Measurements from ENCODE around the gene FLNB. TPM values are rescaled to one million over a fixed set of nuclear protein-coding genes. Genes with fewer than 3 reads are reported as not detected.

The FLNB gene, protein sequence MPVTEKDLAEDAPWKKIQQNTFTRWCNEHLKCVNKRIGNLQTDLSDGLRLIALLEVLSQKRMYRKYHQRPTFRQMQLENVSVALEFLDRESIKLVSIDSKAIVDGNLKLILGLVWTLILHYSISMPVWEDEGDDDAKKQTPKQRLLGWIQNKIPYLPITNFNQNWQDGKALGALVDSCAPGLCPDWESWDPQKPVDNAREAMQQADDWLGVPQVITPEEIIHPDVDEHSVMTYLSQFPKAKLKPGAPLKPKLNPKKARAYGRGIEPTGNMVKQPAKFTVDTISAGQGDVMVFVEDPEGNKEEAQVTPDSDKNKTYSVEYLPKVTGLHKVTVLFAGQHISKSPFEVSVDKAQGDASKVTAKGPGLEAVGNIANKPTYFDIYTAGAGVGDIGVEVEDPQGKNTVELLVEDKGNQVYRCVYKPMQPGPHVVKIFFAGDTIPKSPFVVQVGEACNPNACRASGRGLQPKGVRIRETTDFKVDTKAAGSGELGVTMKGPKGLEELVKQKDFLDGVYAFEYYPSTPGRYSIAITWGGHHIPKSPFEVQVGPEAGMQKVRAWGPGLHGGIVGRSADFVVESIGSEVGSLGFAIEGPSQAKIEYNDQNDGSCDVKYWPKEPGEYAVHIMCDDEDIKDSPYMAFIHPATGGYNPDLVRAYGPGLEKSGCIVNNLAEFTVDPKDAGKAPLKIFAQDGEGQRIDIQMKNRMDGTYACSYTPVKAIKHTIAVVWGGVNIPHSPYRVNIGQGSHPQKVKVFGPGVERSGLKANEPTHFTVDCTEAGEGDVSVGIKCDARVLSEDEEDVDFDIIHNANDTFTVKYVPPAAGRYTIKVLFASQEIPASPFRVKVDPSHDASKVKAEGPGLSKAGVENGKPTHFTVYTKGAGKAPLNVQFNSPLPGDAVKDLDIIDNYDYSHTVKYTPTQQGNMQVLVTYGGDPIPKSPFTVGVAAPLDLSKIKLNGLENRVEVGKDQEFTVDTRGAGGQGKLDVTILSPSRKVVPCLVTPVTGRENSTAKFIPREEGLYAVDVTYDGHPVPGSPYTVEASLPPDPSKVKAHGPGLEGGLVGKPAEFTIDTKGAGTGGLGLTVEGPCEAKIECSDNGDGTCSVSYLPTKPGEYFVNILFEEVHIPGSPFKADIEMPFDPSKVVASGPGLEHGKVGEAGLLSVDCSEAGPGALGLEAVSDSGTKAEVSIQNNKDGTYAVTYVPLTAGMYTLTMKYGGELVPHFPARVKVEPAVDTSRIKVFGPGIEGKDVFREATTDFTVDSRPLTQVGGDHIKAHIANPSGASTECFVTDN (N-terminal part only)
- total RNA-seq = 676 and 796 TPM in 2 replicates

DNA sequence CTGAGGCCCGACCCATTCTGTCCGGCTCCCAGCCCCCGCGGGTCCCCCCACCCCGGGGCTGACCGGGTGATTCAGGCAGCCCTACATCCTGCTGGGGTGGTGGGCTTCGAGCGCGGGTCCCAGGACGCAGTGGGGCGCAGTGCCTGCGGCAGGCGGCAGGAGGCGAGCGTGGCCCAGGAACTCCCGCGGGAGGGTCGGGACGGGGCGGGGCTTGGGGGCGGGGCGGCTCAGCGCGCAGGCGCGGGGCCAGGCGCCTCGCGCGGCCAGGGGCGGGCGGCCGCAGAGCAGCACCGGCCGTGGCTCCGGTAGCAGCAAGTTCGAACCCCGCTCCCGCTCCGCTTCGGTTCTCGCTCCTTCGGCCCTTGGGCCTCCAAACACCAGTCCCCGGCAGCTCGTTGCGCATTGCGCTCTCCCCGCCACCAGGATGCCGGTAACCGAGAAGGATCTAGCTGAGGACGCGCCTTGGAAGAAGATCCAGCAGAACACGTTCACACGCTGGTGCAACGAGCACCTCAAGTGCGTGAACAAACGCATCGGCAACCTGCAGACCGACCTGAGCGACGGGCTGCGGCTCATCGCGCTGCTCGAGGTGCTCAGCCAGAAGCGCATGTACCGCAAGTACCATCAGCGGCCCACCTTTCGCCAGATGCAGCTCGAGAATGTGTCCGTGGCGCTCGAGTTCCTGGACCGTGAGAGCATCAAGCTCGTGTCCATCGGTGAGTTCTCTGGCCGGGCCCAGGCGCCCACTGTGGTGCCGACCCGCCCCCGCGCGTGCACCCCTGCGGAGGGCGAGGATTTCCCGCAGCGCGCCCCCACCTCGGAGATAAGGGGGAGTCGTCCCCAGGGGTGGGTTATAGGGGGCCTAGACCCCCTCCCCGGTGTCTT lies at the start of gene FLNB:
Gene FLNB (plus strand): TSS at position 282 of the 885 bp plus-strand sequence. CDS start 143 bp downstream, at position 425.
- DNase-seq = peak; percentile 85

DNA sequence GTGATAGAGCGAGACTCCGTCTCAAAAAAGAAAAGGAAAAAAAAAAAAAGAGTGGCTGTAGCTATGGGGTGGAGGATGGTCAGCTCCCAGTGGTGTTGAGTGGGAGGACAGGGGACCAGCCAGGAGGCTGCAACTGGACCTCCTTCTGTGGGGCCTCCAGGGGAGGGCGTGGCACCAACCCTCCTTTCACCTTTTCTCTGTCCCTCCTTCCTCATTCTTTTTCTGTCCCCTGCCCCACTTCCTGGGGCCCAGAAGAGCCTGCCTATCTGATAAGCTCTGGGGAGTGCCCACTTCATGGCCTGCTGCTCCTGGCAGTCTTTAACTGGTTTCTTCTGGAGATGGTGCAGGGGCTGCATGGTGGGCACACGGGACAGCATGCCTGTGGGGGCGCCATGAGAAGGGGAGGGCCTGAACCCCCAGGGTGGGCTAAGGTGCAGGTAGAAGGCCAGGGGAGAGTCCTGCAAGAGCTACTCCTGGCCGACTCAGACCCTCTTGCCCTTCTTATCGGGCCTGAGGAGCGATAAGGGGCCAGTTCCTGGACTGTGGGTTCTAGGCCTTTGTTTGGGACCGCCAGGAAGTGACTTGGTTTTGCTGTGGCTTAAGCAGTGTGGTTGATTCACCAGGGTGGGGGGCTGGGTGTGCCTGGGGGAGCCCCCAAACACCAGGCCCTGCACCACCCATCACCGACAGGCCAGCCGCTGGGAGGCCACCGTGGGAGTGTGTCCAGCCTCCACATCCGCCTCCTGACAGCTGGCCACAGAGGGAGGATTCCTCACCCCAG lies 49.4 kb upstream of the FLNB start:
- peak; percentile 63 for DNase-seq

DNA sequence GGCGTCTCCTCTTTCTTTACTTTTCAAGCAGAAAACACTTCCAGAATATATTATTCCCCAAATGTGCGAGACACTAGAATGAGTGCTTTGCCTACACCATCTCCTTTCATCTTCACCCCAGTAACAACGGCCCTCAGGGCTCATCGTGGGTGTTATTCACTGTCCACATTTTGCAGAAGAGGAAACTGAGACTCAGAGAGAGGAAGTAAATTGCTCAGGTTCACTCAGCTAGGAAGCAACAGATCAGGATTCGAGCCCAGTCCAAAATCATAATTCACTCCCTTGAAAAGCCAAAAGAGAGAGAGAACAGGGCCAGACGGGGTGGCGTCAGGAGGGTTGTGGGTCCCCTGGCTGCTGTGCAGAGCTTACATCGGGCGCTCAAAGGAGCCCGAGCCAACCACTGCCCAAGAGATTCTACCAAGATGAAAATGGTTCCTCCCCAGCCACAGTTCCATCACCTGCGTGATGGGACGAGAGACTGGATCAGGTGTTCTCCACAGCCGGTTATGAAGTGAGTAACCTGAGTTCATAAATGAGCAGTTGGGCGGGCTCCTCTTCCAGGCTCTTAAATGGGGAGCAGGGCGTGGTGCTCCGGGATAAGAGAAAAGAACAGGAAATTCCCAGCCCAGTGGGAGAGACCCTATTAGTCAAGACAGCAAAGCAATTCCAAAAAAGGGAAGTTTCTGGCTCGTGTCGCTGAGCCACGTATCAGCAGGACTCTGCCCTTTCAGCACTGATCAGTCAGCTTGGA lies 48.6 kb upstream of the FLNB start:
- DNase-seq = peak; percentile 62

DNA sequence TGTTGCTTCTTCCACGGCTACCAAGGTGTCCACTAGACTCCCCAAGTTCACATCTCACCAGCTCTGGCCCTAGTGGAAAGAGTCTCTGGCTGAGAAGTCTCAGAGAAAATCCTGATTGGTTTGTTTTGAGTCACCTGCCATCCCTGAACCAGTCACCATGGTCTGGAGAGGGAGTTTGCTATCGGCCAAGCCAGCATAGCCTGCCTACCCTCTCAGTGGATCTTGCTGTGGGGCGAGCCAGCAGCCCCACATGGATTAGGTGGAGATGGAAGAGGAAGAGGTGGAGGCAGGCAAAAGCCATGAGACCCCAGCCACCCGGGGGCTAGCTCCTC lies 48.1 kb upstream of the FLNB start:
- no peak for DNase-seq

DNA sequence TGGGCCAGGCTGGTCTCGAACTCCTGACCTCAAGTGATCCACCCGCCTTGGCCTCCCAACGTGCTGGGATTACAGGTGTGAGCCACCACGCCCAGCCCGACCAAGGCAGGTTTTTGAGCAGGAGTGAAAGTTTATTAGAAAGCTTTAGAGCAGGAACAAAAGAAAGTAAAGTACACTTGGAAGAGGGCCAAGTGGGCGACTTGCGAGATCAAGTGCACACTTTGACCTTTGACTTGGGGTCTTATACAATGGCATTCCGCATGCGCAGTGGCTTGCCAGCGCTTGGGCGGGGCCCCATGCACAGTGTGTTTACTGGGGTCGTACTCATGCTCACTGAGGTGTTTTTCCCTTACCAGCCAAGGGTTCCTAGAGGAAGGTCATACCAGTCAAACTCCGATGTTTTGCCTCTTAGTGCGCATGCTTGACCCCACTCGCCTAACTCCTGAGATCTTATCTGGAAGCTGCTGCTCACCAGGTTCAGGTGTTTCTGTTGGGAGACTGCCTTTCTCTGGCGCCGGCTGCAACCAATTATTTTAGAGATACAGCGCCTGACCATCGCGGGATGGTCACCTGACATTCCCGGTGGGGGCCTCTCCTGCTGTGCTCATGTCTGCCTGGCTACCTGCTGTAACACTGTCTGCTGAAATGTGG lies 46.9 kb upstream of the FLNB start:
- no peak for DNase-seq

DNA sequence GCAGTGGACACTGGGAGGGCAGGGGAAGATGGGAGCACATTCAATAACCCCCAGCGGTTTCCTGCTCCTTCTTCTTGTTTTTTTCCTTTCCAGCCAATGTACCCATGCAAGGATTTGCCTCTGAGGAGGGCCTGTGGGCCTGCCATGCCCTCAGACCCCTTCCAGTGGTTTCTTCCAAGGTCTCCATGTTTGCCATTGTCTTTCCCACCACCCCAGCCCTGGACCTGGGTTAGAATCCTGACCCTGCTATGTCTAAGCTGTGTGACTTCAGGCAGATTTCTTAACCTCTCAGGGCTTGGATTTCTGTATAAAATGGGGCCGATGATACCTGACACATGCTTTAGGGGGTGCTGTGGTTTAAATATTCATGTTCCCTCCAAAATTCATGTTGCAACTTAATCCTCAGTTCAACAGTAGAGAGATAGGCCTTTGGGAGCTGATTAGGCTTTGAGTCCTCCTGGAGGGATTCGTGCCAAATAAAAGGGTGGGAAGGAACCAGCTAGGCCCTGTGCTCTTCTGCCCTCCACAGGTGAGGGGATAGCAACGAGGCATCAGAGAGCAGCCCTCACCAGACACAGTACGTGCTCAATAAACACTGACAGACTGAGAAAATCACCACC lies 46.3 kb upstream of the FLNB start:
- DNase-seq = peak; percentile 78

DNA sequence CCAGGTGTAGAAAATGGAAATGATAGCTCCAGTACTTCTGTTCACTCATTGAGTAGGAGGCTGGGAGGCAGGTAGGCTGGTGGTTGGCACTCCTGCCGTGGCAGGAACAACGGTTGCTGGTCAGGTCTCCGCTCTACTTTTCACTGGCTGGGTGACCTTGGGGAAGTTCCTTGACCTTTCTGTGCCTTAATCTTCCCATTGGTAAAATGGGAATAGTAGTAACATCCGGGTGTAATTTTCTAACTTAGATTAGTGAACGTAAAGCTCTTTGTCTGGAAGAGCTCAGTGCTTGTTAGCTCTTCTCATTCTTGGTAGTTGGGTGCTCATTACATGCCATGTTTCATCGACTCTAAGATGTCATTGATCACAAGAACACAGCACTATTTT lies 45.8 kb upstream of the FLNB start:
- no peak for DNase-seq

DNA sequence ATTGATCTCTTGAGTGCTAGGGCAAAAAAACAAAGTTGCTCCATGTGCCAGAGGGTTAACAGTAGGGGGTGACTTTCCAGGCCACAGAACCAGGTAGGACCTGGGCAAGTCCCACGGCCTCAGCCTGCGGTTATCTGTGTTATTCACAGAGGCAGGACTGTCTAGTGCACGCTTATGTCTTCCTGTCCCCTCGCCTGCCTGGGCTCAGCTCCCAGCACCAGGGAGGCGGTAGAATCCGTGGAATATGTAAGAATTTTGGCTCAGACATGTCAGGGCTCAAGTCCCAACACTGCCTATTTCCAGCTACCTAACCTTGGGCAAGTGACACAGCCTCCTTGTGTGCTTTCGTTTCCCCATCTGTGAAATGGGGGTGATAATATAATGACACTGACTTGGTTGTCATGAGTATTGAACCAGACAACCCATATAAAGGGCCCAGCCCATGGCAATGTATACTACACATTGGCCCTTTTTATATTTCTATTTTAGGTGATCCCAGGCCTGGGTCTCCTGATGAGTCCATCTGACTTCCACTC lies 44.3 kb upstream of the FLNB start:
- DNase-seq = no peak

DNA sequence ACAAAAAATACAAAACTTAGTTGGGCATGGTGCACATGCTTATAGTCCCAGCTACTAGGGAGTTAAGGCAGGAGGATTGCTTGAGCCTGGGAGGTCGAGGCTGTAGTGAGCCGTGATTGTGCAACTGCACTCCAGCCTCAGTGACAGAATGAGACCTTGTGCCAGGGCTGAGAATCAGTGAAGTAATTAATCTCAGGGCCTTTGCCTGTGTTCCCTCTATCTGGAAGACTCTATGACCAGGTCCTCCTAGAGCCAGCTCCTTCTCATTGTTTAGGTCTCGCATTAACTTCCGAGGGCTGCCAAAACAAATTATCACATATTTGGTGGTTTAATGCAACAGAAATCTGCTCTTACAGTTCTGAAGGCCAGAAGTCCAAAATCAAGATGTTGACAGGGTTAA lies 41.4 kb upstream of the FLNB start:
- no peak for DNase-seq

DNA sequence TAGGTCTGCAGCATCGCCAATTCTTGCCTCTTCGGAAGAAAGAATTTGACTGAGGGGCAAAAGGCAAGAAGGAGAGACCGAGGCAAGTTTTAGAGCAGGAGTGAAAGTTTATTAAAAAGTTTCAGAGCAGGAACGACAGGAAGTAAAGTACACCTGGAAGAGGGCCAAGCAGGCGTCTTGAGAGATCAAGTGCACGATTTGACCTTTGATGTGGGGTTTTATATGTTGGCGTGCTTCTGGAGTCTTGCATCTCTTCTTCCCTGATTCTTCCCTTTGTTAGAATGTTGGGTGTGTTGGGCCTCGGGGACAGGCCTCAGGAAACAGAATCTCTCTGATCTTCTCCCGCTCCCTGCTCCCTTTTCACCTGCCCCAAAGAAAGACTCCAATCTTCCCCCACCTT lies 40.6 kb upstream of the FLNB start:
- no peak for DNase-seq

DNA sequence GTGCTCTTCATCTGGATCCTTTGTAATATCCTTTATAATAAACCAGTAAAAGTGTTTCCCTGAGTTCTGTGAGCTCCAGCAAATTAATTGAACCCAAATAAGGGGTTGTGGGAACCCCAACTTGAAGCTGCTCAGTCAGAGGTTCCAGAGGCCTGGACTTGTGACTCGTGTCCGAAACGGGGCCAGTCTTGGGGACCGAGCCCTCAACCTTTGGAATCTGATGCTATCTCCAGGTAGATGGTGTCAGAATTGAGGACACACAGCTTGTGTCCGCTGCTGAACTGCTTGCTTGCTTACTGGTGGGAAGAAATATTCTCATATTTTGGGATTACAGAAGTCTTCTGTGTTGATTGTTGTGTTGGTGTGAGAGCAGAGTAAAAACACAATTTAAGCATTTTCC lies 39.7 kb upstream of the FLNB start:
- DNase-seq = no peak

DNA sequence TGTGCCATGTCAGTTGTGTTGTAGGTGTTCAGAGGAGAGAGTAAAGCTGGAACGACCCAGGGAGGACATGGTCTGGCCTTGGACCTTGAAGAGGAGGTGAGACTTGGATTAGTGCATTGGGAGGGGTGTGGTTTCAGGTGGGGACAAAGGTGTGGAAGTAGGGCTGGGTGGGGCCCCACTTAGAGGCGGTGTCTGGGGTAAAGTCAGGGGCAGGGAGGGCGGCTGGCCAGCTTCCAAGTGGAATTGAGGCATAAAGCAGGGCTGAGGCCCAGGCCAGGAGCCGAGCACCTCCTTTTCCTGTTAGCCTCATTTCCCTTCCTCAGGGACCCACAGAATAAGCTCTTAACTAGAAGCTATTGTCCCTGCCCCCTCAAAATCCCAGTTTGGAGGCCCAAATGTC lies 36.2 kb upstream of the FLNB start:
- DNase-seq = peak; percentile 55

DNA sequence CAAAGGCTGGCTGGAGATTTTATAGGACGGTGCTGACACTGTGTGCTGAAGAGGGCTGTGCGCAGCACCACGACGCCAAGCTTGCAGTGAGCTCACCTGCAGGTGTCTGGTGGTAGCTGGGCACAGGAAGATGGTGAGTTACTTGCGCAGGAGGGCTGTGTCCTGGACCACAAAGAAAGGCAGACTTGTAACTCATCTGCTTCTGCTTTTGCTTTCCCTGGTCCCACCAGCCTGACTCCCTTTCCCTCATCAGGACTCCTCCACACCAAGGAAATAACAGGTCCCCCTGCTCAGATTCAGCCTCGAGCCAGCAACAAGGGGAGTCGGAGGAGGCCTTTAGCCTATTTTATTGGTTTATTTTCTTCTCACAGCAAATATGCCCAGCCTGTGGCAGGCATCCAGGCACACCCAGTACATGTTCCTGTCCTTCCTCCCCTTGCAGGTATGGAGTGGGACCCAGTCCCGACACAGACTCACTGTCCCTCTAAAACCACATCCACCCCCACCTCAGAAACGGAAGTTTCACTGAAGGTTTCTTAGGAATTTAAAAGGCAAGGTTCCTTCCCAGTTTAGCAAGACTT lies 35.6 kb upstream of the FLNB start:
- DNase-seq = peak; percentile 49

DNA sequence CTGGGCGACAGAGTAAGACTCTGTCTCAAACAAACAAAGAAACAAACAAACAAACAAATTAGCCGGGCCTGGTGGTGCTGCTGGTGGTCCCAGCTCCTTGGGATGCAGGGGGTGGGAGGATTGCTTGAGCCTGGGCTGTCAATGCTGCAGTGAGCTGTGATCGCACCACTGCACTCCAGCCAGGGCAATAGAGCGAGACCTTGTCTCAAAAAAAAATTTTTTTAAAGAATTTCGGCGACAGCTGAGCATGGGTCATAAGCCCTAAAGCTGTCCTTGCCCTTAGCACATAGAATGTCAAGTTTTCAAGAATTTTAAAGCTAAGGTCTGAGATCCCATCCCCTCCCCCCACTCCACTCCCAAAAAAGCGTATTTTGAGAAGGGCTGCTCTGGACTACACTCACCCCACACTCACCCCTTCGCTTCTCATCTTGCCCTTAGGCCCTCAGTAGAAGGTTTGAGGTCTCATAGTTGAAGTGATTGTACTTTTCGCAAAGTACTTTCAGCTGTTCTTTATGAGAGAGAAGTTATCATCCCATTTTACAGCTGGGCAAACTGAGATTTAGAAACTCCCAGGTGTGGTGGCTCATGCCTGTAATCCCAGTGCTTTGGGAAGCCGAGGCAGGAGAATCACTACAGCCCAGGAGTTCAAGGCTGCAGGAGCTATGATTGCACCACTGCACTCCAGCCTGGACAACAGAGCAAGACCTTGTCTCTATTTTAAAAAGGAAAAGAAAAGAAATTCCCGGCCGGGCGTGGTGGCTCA lies 34.3 kb upstream of the FLNB start:
- no peak for DNase-seq

DNA sequence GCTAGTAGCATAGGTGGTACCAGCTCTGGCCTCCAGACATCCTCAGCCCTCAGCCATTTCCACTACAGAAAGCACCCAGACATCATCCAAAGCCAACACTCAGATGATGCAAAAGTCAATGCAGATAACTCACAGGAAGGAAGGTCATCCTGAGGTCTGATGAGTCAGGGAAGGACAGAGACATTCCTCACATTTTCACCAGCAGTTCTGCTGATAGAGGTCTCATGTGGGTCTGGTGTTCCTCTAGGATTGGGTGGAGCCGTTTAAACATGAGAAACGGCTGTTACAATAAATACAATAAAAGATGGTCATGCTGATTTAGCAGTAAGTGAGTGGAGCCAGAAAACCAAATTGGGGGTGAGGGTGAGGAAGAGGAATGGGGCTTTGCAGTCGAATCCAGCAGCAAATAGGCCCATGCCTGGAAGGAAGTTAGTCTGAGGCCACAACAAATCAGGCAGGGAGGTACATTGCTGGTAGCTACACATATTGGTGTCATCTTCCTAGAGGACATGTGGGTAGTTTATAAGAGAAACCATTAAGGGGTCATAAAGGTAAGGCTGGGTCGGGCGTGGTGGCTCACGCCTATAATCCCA lies 33.3 kb upstream of the FLNB start:
- peak; percentile 90 for DNase-seq

DNA sequence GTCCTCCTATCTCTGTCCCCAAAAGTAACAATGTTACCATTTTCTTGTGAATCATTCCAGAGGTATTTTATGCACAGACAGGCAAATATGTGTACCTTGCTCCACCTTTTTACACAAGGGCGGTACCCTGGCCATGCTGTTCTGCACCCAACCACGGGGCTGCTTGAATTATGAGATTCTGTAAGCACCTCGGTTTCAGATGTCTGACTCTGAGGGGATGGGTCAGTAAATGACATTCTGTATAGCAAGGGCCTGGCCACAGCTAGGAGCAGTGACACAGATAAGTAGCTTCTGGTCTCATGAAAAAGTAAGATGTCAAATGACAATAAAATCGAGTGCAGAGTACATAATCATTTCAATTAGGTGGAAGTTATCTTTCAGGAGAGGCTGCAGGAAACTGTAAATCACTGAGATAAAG lies 30.4 kb upstream of the FLNB start:
- no peak for DNase-seq

DNA sequence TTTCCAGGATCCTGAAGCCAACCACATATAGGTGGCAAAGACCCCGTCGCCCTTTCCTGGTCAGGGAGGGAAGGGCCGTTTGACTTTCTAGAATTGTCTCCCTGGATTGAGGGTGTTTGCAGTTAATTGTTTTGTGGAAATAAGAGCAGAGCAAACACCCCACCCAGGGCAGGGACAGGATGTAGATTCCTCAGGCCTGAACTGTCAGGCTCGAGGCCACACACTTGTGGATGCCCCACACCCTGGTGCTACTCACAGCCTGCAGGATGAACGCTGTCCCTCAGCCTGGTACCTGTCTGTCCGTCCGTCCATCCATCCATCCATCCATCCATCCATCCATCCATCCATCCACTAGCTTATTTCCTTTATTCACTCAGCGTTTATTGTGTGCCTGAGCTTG lies 29.9 kb upstream of the FLNB start:
- no peak for DNase-seq

DNA sequence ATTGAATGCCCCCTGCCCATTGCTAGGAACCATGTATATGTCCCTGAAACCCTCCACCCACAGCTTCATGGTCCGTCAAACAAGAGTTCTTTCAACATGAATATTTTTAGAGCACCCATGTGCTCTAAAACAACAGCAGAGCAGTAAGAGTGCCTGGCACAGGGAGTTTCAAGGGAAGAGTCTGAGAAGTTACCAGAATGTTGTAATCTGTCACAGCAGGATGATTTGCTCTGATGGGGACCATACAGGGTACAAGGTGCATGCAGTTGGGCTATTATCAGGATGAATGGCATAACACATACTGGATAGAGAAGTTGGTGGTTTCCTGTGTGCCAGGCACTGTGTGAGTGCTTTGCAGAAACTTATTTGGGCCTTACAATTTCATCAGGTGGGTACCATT lies 27.8 kb upstream of the FLNB start:
- no peak for DNase-seq

All from dermis blood vessel endothelial cell (primary cell).